Hepatocyte (in vitro differentiated cells): ENCODE results near the gene OR5K1. TPM values are rescaled to one million over a fixed set of nuclear protein-coding genes. Genes with fewer than 3 reads are reported as not detected.

Experiments used
- DNase-seq: peaks from one replicate; pipeline ENCODE4 v3.0.0-alpha.2; 2016; ENCODE audit warnings: low spot score
- H2AFZ ChIP-seq: fragments of 200-600 bp; sonication (generic); 2 replicates; pipeline ENCODE4 v1.6.0; 2016; ENCODE audit warnings: antibody characterized with exemption, mild to moderate bottlenecking
- H3K27ac ChIP-seq: fragments of 200-600 bp; sonication (generic); 2 replicates; pipeline ENCODE4 v1.5.1; 2016; ENCODE audit warnings: mild to moderate bottlenecking
- H3K27me3 ChIP-seq: fragments of 200-600 bp; sonication (generic); 2 replicates; pipeline ENCODE4 v1.6.1; 2016
- H3K36me3 ChIP-seq: fragments of 200-600 bp; sonication (generic); replicated peaks from 2 replicates; pipeline ENCODE4 v1.5.1; 2016; ENCODE audit warnings: low read depth; ENCODE audit not compliant: insufficient read depth
- H3K4me1 ChIP-seq: fragments of 200-600 bp; sonication (generic); 2 replicates; pipeline ENCODE4 v1.5.1; 2016; ENCODE audit warnings: mild to moderate bottlenecking, moderate library complexity; ENCODE audit not compliant: insufficient read depth
- H3K4me2 ChIP-seq: fragments of 200-600 bp; sonication (generic); 2 replicates; pipeline ENCODE4 v1.6.0; 2016
- H3K4me3 ChIP-seq: fragments of 200-600 bp; sonication (generic); 2 replicates; pipeline ENCODE4 v1.5.1; 2016; ENCODE audit warnings: mild to moderate bottlenecking
- H3K79me2 ChIP-seq: fragments of 200-600 bp; sonication (generic); 2 replicates; pipeline ENCODE4 v1.6.0; 2017; ENCODE audit warnings: mild to moderate bottlenecking
- H3K9me2 ChIP-seq: fragments of 200-600 bp; sonication (generic); replicated peaks from 2 replicates; pipeline ENCODE4 v1.6.0; 2017; ENCODE audit warnings: mild to moderate bottlenecking; ENCODE audit not compliant: insufficient read depth
- H3K9me3 ChIP-seq: fragments of 200-600 bp; sonication (generic); 2 replicates; pipeline ENCODE4 v1.5.1; 2016; ENCODE audit warnings: low read depth, mild to moderate bottlenecking
- H4K20me1 ChIP-seq: fragments of 200-600 bp; sonication (generic); 2 replicates; pipeline ENCODE4 v1.6.0; 2016; ENCODE audit warnings: mild to moderate bottlenecking; ENCODE audit not compliant: insufficient read depth, poor library complexity, severe bottlenecking
- CTCF ChIP-seq: fragments of 200-600 bp; sonication (generic); IDR thresholded peaks from 2 replicates; pipeline ENCODE4 v1.5.1; 2016; ENCODE audit warnings: antibody characterized with exemption, mild to moderate bottlenecking; ENCODE audit not compliant: poor library complexity
- EZH2 ChIP-seq: fragments of 200-600 bp; sonication (generic); IDR thresholded peaks from 2 replicates; pipeline ENCODE4 v1.6.1; 2016; ENCODE audit warnings: antibody characterized with exemption, mild to moderate bottlenecking, borderline replicate concordance
- EZH2phosphoT487 ChIP-seq: fragments of 200-600 bp; sonication (generic); IDR thresholded peaks from one replicate; pipeline ENCODE4 v1.6.1; 2018; ENCODE audit warnings: antibody characterized with exemption, mild to moderate bottlenecking, low read depth, moderate library complexity; ENCODE audit not compliant: unreplicated experiment, severe bottlenecking
- WGBS: methylation state at CpG from one replicate; pipeline ENCODE4 v1.1.6; 2016; ENCODE audit warnings: low lambda C conversion rate; ENCODE audit errors: missing lambda C conversion rate; 5-methylcytosine and 5-hydroxymethylcytosine counted together
- polyA plus RNA-seq: library from polyadenylated mRNA; unstranded; fragments of >200 nt; fragmentation: Nextera tagmentation; extraction: Ambion mirVana; gene quantifications from 2 replicates; pipeline ENCODE4 v1.2.1, GENCODE V29; 2016
- total RNA-seq: library from RNA; depleted of rRNA; stranded (reverse); fragments of >200 nt; gene quantifications from 2 replicates; pipeline ENCODE4 v1.2.3, GENCODE V29; 2014

The OR5K1 gene
- total and polyA plus RNA-seq, 2 experiments from 2014 or later = not detected

- no peak for DNase-seq
- Histone ChIP-seq H3K4me3 (no peak overlapping the region), H3K79me2 (no peaks in the 10 kb centered on the region), H3K27ac (no peak overlapping the region), H3K4me1 (no peaks in the 10 kb centered on the region), H2AFZ (no peak overlapping the region), H3K9me2 (no peaks in the 10 kb centered on the region), H3K4me2 (no peak overlapping the region), H3K36me3 (no peaks in the 10 kb centered on the region), H3K27me3 (no peaks in the 10 kb centered on the region), H4K20me1 (no peaks in the 10 kb centered on the region), H3K9me3 (no peaks in the 10 kb centered on the region)
- TF ChIP-seq EZH2phosphoT487 (no peak), CTCF (no peak), EZH2 (no peak)
- WGBS = 98% methylated on average over 2 of the region's 2 CpGs
These were observed 45.6 kb downstream of the OR5K1 start for GRCh38 chr3:98508582-98508981.

DNA sequence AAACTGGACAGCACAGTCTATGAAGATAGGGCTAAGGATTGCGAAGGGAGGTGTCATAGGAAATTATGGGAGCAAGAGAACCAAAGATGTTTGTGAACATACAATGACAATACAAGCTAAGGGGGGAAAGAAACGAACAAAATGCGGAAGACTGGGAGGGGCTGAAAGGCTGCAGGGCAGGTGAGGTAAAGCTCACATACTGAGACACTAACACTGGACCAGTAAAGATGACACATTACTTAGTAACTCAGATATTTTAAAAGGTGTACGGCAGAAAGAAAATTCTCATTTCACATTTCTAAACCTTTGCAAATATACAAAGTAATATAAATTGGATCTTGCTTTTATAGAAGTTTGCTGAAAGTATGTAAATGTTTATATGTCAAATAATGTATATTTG is 49.6 kb downstream of the OR5K1 start:
- H3K27ac ChIP-seq = no peak overlapping the region
- DNase-seq = no peak
- no peaks in the 10 kb centered on the region for H3K4me1 ChIP-seq
- no peaks in the 10 kb centered on the region for H3K9me2 ChIP-seq
- TF ChIP-seq EZH2phosphoT487 (no peak), EZH2 (no peak), CTCF (no peak)
- no peaks in the 10 kb centered on the region for H3K9me3 ChIP-seq
- H3K4me3 ChIP-seq = no peak overlapping the region
- no peaks in the 10 kb centered on the region for H4K20me1 ChIP-seq
- WGBS = 75% methylated on average over 4 of the region's 4 CpGs
- no peaks in the 10 kb centered on the region for H3K36me3 ChIP-seq
- no peak overlapping the region for H2AFZ ChIP-seq
- H3K27me3 ChIP-seq = no peaks in the 10 kb centered on the region
- no peak overlapping the region for H3K4me2 ChIP-seq
- H3K79me2 ChIP-seq = no peaks in the 10 kb centered on the region

GRCh38 chr3:98513091-98513511 is 50.1 kb downstream of the OR5K1 start:
- Histone ChIP-seq H3K4me2 (no peak overlapping the region), H3K36me3 (no peaks in the 10 kb centered on the region), H3K27ac (no peak overlapping the region), H3K4me1 (no peaks in the 10 kb centered on the region), H3K4me3 (no peak overlapping the region), H3K27me3 (no peaks in the 10 kb centered on the region), H2AFZ (no peak overlapping the region), H3K9me3 (no peaks in the 10 kb centered on the region), H3K79me2 (no peaks in the 10 kb centered on the region), H3K9me2 (no peaks in the 10 kb centered on the region), H4K20me1 (no peaks in the 10 kb centered on the region)
- WGBS = 74% methylated on average over 4 of the region's 4 CpGs
- DNase-seq = no peak
- TF ChIP-seq EZH2 (no peak), EZH2phosphoT487 (no peak), CTCF (no peak)

DNA sequence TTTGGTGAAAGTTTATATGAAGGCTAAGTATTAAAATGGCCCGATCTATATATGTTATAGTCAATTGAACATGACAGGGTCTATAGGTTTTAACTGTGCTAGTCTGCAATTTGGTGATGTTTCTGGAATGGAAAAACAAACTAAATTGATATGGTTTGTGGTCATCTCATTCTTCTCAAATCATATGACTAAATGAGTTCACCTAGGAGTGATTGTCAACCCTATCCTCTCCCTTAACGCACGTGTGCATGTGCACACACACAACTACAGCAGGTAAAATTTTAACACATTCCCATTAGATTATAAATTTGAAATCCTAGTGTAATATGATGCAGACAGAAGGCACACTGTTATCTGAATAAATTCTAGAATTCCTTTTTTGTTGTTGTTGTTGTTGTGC is 50.7 kb downstream of the OR5K1 start:
- TF ChIP-seq EZH2phosphoT487 = no peak
- TF ChIP-seq EZH2 = no peak
- no peak for TF ChIP-seq CTCF
- Histone ChIP-seq H3K4me2 (no peak overlapping the region), H3K79me2 (peaks cover 4% of the 10 kb centered on the region), H3K4me1 (no peaks in the 10 kb centered on the region), H3K9me3 (no peaks in the 10 kb centered on the region), H3K27ac (no peak overlapping the region), H4K20me1 (no peaks in the 10 kb centered on the region), H3K9me2 (no peaks in the 10 kb centered on the region), H3K27me3 (no peaks in the 10 kb centered on the region), H3K4me3 (no peak overlapping the region), H3K36me3 (no peaks in the 10 kb centered on the region), H2AFZ (no peak overlapping the region)
- 99% methylated on average over 3 of the region's 3 CpGs for WGBS
- DNase-seq = no peak
